ENCODE results near the gene SPATA13. TPM values are rescaled to one million over a fixed set of nuclear protein-coding genes. Genes with fewer than 3 reads are reported as not detected.

SPATA13 gene
- total RNA-seq, 1 donor from 2014 or later, result 38.2 TPM

- H3K27me3 ChIP-seq, result no peaks in the 10 kb centered on the region
- TF ChIP-seq CTCF (IDR thresholded peaks at IDR 0.05), result no peak
- no peak overlapping the region for H3K4me3 ChIP-seq
- no peak for DNase-seq (ENCODE audit: low spot score in 2 of 2)
- intact Hi-C loops (cut with DNase I), result loop anchor here (5.0 to 10.0 kb wide), 2 partner anchors 303 to 760 kb away; no protein-coding TSS in a partner anchor
- H3K9me3 ChIP-seq, result no peaks in the 10 kb centered on the region
- H3K36me3 ChIP-seq, result no peaks in the 10 kb centered on the region
- H3K4me1 ChIP-seq, result no peaks in the 10 kb centered on the region
- H3K27ac ChIP-seq, result no peak overlapping the region
Measured at GRCh38 chr13:24225062-24225461, 64.5 kb downstream of the SPATA13 start.

- H3K9me3 ChIP-seq, result no peaks in the 10 kb centered on the region
- TF ChIP-seq CTCF (IDR thresholded peaks at IDR 0.05), result no peak
- DNase-seq (ENCODE audit: low spot score in 2 of 2), result no peak
- no peak overlapping the region for H3K4me3 ChIP-seq
- H3K4me1 ChIP-seq, result no peaks in the 10 kb centered on the region
- intact Hi-C loops (cut with DNase I), result loop anchor here (5.0 to 10.0 kb wide), 2 partner anchors 304 to 761 kb away; no protein-coding TSS in a partner anchor
- no peak overlapping the region for H3K27ac ChIP-seq
- H3K36me3 ChIP-seq, result no peaks in the 10 kb centered on the region
- no peaks in the 10 kb centered on the region for H3K27me3 ChIP-seq
Measured at GRCh38 chr13:24225930-24226329, 65.4 kb downstream of the SPATA13 start.

GRCh38 chr13:24226762-24227161 lies 66.2 kb downstream of the SPATA13 start:
- intact Hi-C loops (cut with DNase I), result loop anchor here (5.0 to 10.0 kb wide), 2 partner anchors 304 to 762 kb away; no protein-coding TSS in a partner anchor
- no peak for TF ChIP-seq CTCF (IDR thresholded peaks at IDR 0.05)
- Histone ChIP-seq H3K9me3 (no peaks in the 10 kb centered on the region), H3K4me3 (no peak overlapping the region), H3K27ac (no peak overlapping the region), H3K36me3 (no peaks in the 10 kb centered on the region), H3K4me1 (no peaks in the 10 kb centered on the region), H3K27me3 (no peaks in the 10 kb centered on the region)
- DNase-seq (ENCODE audit: low spot score in 2 of 2), result no peak

GRCh38 chr13:24228852-24229458 lies 68.4 kb downstream of the SPATA13 start:
- TF ChIP-seq CTCF (IDR thresholded peaks at IDR 0.05), result peak in 2 of 3 experiments; percentile 77 to 80
- Histone ChIP-seq H3K4me1 (no peaks in the 10 kb centered on the region), H3K9me3 (no peaks in the 10 kb centered on the region), H3K4me3 (no peak overlapping the region), H3K27ac (no peak overlapping the region), H3K27me3 (no peaks in the 10 kb centered on the region), H3K36me3 (no peaks in the 10 kb centered on the region)
- no peak for DNase-seq (ENCODE audit: low spot score in 2 of 2)
- intact Hi-C loops (cut with DNase I), result loop anchor here (2.0 to 10.0 kb wide), 3 partner anchors 208 to 764 kb away; no protein-coding TSS in a partner anchor

GRCh38 chr13:24230428-24231072 lies 70.0 kb downstream of the SPATA13 start:
- H3K4me1 ChIP-seq, result no peaks in the 10 kb centered on the region
- TF ChIP-seq CTCF (IDR thresholded peaks at IDR 0.05), result no peak
- no peak overlapping the region for H3K27ac ChIP-seq
- H3K27me3 ChIP-seq, result no peaks in the 10 kb centered on the region
- H3K9me3 ChIP-seq, result no peaks in the 10 kb centered on the region
- intact Hi-C loops (cut with DNase I), result no loop called here
- no peak overlapping the region for H3K4me3 ChIP-seq
- no peaks in the 10 kb centered on the region for H3K36me3 ChIP-seq
- DNase-seq (ENCODE audit: low spot score in 2 of 2), result no peak

All from ascending aorta (tissue), 2 donors.